HG03378 (cell line): ENCODE data around the gene TSPEAR.

ENCODE experiments used
- ATAC-seq: cut with Tn5 transposase; IDR thresholded peaks from one replicate; pipeline ENCODE4 v1.9.1; 2021; ENCODE audit warnings: mild to moderate bottlenecking, moderate library complexity; ENCODE audit not compliant: unreplicated experiment

TSPEAR gene

GRCh38 chr21:44723177-44724131 is 12.1 kb upstream of the TSPEAR start:
- ATAC-seq: no peak

GRCh38 chr21:44722731-44723130 is 11.4 kb upstream of the TSPEAR start:
- no peak for ATAC-seq

GRCh38 chr21:44720170-44720569 is 8.8 kb upstream of the TSPEAR start:
- ATAC-seq: no peak

- no peak for ATAC-seq
These were observed 7.2 kb upstream of the TSPEAR start for GRCh38 chr21:44718571-44718970.

- no peak for ATAC-seq
These were observed 6.7 kb upstream of the TSPEAR start for GRCh38 chr21:44718093-44718492.

- ATAC-seq: no peak
These were observed 5.6 kb upstream of the TSPEAR start for GRCh38 chr21:44716984-44717383.

- ATAC-seq: no peak
These were observed 3.5 kb upstream of the TSPEAR start for GRCh38 chr21:44714905-44715304.

GRCh38 chr21:44713846-44714245 is 2.5 kb upstream of the TSPEAR start:
- no peak for ATAC-seq

GRCh38 chr21:44713130-44713529 is 1.8 kb upstream of the TSPEAR start:
- ATAC-seq: no peak

GRCh38 chr21:44712203-44713028 is 1.0 kb upstream of the TSPEAR start:
- ATAC-seq: no peak

- ATAC-seq: no peak
These were observed 531 bp downstream of the TSPEAR start for GRCh38 chr21:44710756-44711326.

GRCh38 chr21:44710294-44710665 is 1.1 kb downstream of the TSPEAR start:
- no peak for ATAC-seq

- ATAC-seq: no peak
These were observed 1.7 kb downstream of the TSPEAR start for GRCh38 chr21:44709426-44710293.

GRCh38 chr21:44708866-44709425 is 2.4 kb downstream of the TSPEAR start:
- no peak for ATAC-seq

- ATAC-seq: no peak
These were observed 3.0 kb downstream of the TSPEAR start for GRCh38 chr21:44708213-44708865.

GRCh38 chr21:44706706-44707581 is 4.4 kb downstream of the TSPEAR start:
- ATAC-seq: no peak

GRCh38 chr21:44706026-44706705 is 5.2 kb downstream of the TSPEAR start:
- no peak for ATAC-seq

- no peak for ATAC-seq
These were observed 6.8 kb downstream of the TSPEAR start for GRCh38 chr21:44704636-44705001.
